HG02623 (cell line): ENCODE data around the gene CDH13.

Source experiments
- ATAC-seq: cut with Tn5 transposase; IDR thresholded peaks from one replicate; pipeline ENCODE4 v1.9.1; 2021; ENCODE audit warnings: moderate library complexity; ENCODE audit not compliant: unreplicated experiment

CDH13 gene

DNA sequence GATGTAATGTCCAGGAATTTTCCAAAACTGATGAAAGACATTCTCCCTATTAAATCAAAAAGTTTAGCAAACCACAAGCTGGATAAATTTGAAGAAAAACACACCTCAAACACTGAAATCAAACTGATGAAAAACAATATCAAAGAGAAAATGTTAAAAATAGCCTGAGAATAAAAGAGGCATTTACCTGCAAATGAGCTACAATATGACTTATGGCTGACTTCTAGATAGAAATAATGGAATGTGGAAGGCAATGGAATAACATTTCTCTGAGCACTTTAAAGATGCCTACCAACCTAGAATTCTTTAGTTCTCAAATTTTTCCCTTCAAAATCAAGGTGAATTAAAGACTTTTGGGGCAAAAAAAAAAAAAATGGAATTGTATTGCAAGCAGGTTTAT, 1128.6 kb downstream of the CDH13 start:
- no peak for ATAC-seq

DNA sequence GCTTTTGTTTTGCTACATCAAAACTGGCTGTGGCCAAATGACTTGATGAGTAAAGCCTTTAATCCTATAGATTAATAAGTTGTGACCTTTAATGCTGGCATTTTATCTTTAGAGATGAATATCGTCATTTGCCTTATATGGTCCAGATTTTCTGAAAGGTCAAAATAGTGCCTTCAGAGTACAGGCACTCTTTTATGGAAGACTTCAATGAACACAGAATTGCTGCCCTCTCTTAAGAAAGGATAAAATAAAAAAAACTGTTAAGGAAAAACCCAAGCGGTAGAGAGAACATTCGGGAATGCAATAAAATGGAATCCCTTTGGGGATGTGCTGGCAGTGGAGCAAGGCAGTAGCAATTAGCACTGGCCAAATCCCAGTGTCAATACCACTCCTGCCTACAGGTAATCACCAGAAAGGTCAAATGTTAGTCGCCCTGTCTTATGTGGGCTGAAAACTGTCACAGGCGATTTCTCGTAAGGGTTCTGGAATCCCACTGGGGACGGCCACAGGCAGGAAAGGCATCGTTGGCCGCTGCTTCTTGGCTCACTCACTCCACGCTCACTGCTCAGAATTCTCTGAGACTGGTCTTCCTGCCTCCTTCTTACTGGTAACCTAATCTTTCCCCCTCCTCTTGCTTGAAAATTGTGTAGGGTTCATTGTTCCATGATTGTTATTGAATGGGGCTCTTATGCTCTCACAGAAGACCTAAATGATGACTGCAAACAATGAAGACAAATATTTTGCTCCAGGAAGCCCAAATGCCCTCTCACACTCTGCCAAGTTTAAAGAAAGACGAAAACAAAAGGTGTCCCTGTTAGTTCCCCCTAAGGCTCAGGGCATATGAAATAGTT, 1135.6 kb downstream of the CDH13 start:
- no peak for ATAC-seq

DNA sequence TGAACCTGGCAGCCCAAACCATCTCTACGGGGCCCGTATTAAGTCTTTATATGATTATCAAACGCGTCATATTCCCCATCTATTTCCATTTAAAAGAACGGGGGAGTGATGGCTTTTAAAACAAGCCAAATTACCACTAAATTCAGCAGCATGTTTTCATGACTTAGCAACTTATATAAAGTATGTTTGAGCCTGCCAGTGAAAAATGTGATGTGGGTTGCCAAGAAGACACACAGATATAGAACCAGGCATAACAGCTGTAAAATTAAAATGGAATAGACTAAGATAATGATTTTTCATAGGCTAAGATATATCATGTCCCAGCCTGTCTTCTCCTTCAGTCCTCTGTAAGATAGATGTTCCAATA, 1136.2 kb downstream of the CDH13 start:
- no peak for ATAC-seq

- no peak for ATAC-seq
These were observed 1142.2 kb downstream of the CDH13 start for GRCh38 chr16:83768986-83769385.

- no peak for ATAC-seq
These were observed 1142.7 kb downstream of the CDH13 start for GRCh38 chr16:83769397-83770008.

DNA sequence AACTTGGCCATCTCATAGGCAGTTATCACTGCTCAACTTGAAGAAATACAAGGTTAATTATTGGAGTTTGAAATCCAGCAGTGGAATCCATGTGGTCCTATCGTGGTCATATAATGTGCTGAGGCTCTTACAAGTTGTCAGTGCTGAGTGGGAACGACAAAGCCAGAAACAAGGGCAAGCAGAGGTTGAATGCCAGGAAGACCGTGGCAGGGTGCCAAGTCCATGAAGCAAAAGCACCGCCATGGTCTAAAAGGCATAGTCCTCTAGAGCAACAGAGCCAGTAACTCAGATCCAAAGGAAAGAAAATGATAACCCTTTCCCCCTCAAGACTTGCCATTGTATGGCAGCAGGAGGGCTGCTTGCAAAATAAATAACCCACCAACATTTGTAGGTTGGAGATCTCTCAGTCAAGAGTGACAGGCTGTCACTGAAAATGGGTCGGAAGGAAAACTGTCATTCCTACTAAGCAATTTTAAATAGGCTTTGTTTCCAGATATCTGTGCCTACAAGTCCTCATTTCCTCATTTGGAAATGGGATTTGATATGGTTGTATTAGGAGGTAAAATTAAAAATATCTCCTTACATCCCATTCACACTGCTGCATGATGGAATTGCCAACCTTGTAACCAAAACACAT, 1144.7 kb downstream of the CDH13 start:
- ATAC-seq, result no peak

DNA sequence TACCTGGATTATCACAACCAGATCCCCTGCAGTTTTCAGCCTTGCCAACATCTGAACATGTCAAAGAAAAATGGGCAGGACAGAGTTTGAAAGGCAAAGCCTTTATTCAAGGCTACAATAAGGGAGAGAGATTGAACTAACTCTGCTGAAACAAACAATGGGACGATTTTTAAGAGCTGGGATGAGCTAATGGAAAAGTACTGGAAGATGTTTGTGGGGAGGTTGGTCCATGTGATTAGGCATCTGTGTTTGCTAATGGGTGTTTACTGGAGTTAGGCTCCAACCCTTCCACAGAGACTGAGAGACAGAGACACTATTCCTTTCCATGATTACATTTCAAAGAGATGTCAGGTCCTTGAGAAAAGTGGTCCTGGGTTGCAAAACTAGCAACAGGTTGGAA, 1146.0 kb downstream of the CDH13 start:
- ATAC-seq, result no peak

- ATAC-seq, result no peak
These were observed 1147.3 kb downstream of the CDH13 start for GRCh38 chr16:83774066-83774465.

DNA sequence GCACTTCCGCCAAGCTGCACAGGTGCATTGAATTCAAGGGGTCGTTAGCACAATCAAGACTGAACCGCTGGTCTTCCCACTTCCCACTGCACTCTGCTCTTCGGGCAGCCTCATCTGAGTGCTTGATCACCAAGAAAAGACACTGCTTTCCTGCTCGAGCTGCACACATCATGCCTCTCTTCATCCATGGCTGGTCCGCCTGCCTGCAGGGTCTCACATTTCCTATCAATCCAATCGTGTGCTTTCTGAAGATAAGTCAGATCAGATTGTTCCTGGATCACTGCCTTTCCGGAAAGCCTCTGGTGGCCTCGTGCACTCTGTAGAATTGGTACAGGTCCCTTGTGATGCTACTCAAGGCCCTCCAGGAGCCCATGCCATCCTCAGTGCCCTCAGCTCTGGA, 1150.2 kb downstream of the CDH13 start:
- ATAC-seq, result no peak

DNA sequence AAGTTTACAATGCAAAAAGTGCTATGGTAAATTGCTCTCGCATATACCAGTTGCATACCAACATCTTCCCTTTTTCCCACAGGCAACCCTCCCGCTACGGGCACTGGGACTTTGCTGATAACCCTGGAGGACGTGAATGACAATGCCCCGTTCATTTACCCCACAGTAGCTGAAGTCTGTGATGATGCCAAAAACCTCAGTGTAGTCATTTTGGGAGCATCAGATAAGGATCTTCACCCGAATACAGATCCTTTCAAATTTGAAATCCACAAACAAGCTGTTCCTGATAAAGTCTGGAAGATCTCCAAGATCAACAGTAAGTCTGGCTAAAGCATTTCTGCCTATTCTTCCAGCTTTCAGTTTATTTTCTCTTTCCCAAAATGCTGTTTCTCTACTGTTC, 1153.1 kb downstream of the CDH13 start:
- no peak for ATAC-seq

- ATAC-seq, result no peak
These were observed 1158.7 kb downstream of the CDH13 start for GRCh38 chr16:83785455-83785854.

DNA sequence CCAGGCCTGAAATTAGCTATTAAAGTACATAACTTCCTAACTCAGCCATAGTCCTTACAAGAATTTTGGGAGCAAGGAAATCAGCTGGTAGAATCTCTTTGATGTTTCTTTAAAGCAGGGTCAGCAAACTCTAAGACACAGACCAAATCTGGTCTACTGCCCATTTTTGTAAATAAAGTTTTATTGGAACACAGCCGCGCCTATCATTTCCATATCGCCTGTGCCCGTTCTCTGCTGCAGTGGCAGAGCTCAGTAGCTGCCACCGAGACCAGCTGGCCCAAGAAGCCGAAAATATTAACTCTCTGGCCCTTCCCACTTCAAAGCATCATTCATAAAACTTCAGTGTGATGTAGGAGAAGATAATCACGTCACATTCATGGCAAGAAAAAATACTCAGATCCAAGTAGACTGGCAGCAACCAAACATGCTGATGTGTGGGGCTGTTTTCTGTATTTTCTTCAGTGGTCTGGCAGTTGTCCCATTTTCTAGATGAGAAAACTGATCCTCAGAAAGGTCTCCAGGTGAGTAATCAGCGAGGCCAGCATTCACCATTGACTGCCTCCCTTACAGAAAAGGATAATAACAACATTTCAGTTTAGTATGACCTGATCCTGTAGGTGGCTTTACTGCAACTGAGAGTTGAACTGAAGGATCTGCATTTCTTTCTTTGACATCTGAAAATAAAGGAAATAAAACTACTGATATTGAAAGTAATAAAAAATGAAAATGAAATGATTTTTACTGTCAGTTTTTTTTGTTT, 1163.1 kb downstream of the CDH13 start:
- no peak for ATAC-seq

GRCh38 chr16:83791916-83792315, 1165.1 kb downstream of the CDH13 start:
- no peak for ATAC-seq

- ATAC-seq, result no peak
These were observed 1165.6 kb downstream of the CDH13 start for GRCh38 chr16:83792391-83792790.

DNA sequence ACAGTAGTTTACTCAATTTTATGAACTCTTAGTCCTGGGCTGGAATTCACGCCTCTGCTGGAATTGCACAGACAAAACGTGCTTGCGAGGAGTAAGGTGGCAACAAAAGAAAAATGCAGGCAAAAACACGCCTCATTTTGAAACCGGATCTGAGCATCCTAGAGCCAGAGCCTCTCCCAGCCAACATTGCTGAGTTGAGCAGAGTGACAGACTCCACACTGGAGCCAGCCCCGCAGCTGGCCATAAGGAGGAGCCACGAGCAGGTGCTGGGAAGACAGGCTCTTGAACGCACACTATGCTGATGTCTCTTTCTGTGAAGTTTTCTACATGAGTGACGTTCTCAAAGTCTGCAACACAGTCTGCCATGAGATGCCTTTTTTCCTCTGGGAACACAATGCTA, 1166.4 kb downstream of the CDH13 start:
- ATAC-seq, result no peak

DNA sequence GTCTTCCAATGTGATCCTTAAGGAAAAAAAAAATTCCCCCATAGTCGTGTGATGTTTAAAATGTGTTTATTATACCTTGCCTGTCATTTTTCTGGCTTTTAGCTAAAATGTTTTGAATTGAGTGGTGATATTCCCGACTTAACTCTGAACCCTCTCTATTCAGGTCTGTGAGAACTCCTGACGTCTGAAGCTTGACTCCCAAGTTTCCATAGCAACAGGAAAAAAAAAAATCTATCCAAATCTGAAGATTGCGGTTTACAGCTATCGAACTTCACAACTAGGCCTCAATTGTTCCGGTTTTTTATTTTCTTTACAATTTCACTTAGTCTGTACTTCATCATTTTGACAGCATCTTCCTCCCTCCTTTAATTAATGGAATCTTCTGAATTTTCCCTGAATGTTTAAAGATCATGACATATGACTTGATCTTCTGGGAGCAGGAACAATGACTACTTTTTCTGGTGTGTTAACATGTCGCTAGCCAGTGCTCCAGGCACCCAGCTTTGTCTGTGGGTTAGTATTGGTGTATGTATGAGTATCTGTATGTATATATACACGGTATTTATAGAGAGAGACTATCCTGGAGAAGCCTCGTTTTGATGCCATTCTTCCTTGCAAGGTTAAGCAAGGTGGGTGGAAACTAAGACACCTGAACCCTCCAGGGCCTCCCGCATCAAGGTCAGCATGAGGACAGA, 1168.2 kb downstream of the CDH13 start:
- no peak for ATAC-seq

DNA sequence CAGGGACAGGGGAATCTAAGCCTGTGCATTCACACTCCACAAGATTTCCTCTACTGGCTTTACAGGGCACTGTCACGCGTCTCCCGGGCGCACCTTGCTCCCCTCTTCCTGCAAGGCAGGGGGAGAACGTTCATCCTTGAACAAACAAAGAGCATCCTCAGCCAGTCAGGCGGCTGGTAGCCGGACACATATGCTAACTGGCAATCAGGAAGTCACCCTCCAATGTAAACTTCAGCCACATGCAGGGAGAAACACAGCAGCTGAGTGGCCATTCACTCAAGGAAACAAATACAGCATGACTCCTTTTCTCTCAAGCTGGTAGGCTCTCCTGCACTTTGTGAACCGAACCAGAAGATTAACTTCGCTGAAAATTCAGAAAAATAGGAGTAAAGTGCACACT, 1170.2 kb downstream of the CDH13 start:
- ATAC-seq, result no peak

DNA sequence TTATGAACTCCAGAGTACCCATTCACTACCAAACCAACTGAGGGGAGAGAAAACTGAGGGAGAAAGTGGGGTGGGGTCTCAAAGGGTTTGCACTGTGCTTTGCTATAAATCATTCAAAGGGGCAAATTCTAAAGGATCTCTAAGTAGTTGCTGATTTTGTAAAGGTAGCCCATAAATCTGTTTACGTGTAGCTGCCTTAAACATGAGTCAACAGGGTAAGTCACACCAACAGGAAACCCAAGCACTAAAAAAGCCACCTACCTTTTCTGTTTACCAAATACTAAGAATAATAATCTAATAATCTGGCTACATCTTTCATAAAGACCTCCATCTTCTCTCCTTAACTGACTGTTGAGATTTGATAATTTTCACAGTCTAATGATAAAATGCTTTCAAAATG, 1172.6 kb downstream of the CDH13 start:
- no peak for ATAC-seq

DNA sequence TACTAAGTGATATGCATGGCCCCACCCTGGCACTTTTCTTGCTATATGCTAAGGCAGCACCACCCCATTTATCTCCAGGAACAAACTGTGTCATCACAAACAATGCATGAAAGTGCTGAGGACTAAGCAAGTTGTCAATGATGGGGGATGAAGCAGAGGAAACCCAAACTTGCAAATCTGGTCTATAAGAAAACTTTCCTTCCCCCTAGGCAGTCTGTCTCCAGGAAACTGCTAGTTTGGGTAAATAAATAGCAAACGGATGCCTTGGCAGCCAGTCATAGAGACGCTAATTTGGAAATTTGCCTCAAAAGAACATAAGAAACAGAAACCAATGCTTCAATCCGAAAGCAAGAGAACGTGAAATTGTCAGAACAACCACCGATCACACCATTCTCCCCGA, 1175.4 kb downstream of the CDH13 start:
- ATAC-seq, result no peak

- ATAC-seq, result no peak
These were observed 1175.9 kb downstream of the CDH13 start for GRCh38 chr16:83802554-83803205.
